ENCODE data around the gene TRIM41. TPM values are rescaled to one million over a fixed set of nuclear protein-coding genes. Genes with fewer than 3 reads are reported as not detected.

Gene TRIM41
- total RNA-seq, 2 donors from 2014 or later: 22.2 to 41.1 TPM

GRCh38 chr5:181187500-181188213 lies 35.4 kb upstream of the TRIM41 start:
- H3K36me3 ChIP-seq: no peaks in the 10 kb centered on the region
- DNase-seq: peak; percentile 80
- H3K9ac ChIP-seq (ENCODE audit: low read depth in 2 of 2, low read length in 2 of 2): no peak overlapping the region
- H3K27ac ChIP-seq: peak overlapping the region; percentile 28
- TF ChIP-seq, protein P1, sequence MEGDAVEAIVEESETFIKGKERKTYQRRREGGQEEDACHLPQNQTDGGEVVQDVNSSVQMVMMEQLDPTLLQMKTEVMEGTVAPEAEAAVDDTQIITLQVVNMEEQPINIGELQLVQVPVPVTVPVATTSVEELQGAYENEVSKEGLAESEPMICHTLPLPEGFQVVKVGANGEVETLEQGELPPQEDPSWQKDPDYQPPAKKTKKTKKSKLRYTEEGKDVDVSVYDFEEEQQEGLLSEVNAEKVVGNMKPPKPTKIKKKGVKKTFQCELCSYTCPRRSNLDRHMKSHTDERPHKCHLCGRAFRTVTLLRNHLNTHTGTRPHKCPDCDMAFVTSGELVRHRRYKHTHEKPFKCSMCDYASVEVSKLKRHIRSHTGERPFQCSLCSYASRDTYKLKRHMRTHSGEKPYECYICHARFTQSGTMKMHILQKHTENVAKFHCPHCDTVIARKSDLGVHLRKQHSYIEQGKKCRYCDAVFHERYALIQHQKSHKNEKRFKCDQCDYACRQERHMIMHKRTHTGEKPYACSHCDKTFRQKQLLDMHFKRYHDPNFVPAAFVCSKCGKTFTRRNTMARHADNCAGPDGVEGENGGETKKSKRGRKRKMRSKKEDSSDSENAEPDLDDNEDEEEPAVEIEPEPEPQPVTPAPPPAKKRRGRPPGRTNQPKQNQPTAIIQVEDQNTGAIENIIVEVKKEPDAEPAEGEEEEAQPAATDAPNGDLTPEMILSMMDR (IDR thresholded peaks at IDR 0.05): no peak
- H3K4me1 ChIP-seq: peaks cover 6% of the 10 kb centered on the region
- H3K4me3 ChIP-seq: peak overlapping the region; percentile 81
- H3K9me3 ChIP-seq: no peaks in the 10 kb centered on the region
- intact Hi-C loops (cut with DNase I): loop anchor here (2.0 to 10.0 kb wide), 2 partner anchors 35 to 77 kb away; partner anchors contain the start of genes TRIM41 and TRIM52
- no peaks in the 10 kb centered on the region for H3K27me3 ChIP-seq

DNA sequence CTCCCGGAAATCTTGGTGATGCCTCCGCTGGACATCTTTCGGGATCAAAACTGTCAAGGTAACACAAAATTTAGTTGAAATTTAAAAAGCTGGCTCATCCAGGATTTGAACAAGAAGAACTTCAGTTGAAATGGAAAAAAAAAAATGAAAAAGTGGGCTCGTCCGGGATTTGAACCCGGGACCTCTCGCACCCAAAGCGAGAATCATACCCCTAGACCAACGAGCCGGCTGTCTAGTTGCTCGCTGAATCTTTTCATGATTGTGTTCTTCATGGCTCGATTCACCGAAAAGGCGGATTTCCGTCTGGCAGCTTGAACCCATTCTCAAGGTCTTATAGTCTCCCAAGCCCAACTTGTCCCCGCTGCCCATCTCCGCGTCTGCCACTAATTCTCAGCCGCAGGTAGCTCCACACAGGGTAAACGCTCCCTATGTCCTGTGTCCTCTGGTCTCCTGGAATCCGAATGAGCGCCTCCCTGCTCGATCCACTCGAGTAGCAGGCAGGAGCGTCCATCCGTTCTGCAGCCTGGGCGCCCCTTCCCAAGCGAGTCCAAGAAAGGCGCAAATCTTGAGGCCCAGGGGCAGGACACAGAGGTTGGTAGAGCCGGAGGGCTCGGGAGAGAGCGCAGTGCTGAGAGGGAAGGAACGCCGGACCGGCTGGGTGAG lies 34.2 kb upstream of the TRIM41 start:
- Histone ChIP-seq H3K4me3 (peak overlapping the region; percentile 81), H3K36me3 (no peaks in the 10 kb centered on the region), H3K9me3 (no peaks in the 10 kb centered on the region), H3K27me3 (no peaks in the 10 kb centered on the region), H3K9ac (ENCODE audit: low read depth in 2 of 2, low read length in 2 of 2) (peak overlapping the region; percentile 76 to 82), H3K27ac (peak overlapping the region; percentile 28), H3K4me1 (peaks cover 2% of the 10 kb centered on the region)
- DNase-seq: peak; percentile 89
- TF ChIP-seq, protein P1 (IDR thresholded peaks at IDR 0.05): no peak
- intact Hi-C loops (cut with DNase I): loop anchor here (2.0 to 10.0 kb wide), 2 partner anchors 34 to 76 kb away; partner anchors contain the start of genes TRIM41 and TRIM52

DNA sequence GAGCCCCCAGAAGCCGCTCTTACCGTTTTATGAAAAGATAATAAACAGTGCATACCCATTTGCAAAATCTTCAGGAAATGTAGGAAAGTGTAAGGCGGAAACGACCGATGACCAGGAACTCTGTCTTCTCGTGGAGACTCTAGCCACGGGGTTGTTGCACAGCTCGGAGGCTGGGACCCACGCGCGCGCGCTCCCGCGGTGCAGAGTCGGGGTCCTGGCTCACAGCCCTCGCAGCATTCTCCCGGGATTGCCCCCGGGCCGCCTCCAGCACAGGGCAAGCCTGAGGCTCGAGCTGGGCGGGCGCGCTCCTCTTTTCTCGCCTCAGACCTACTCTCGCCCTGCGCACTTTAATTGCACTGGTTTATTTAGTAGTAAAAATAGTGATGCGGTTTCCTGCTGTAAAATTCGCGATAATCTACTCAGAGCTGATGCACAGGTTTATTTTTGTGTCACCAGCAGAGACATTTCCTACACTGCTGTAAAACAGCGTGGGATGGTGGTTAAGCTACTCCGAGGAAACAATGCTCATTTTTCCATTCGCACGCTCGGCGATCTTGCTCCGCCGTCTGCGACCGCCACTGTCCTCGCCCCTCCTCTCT lies 33.6 kb upstream of the TRIM41 start:
- Histone ChIP-seq H3K36me3 (no peaks in the 10 kb centered on the region), H3K4me1 (no peaks in the 10 kb centered on the region), H3K9ac (ENCODE audit: low read depth in 2 of 2, low read length in 2 of 2) (peak overlapping the region; percentile 76 to 82), H3K4me3 (peak overlapping the region; percentile 81), H3K9me3 (no peaks in the 10 kb centered on the region), H3K27me3 (no peaks in the 10 kb centered on the region), H3K27ac (peak overlapping the region; percentile 28)
- DNase-seq: peak; percentile 54
- intact Hi-C loops (cut with DNase I): loop anchor here (2.0 to 10.0 kb wide), 2 partner anchors 33 to 75 kb away; partner anchors contain the start of genes TRIM41 and TRIM52
- TF ChIP-seq, protein P1 (IDR thresholded peaks at IDR 0.05): no peak

GRCh38 chr5:181189962-181190710 lies 32.9 kb upstream of the TRIM41 start:
- no peaks in the 10 kb centered on the region for H3K36me3 ChIP-seq
- H3K9me3 ChIP-seq: no peaks in the 10 kb centered on the region
- peak overlapping the region; percentile 76 to 82 for H3K9ac ChIP-seq (ENCODE audit: low read depth in 2 of 2, low read length in 2 of 2)
- intact Hi-C loops (cut with DNase I): loop anchor here (2.0 to 10.0 kb wide), 2 partner anchors 33 to 75 kb away; partner anchors contain the start of genes TRIM41 and TRIM52
- no peaks in the 10 kb centered on the region for H3K4me1 ChIP-seq
- H3K27ac ChIP-seq: peak overlapping the region; percentile 88
- DNase-seq: peak; percentile 52
- TF ChIP-seq, protein P1 (IDR thresholded peaks at IDR 0.05): no peak
- H3K27me3 ChIP-seq: no peaks in the 10 kb centered on the region
- H3K4me3 ChIP-seq: peak overlapping the region; percentile 81

All from colonic mucosa (tissue), 4 donors.